C4-2B (cell line): ENCODE results near the gene IRX4.

Experiments
- CTCF ChIP-seq: fragments of 450-650 bp; conservative IDR thresholded peaks from 2 replicates; pipeline ENCODE4 v1.5.1; 2017; ENCODE audit warnings: mild to moderate bottlenecking
- ZFX ChIP-seq: fragments of 450-650 bp; IDR thresholded peaks from 2 replicates; pipeline ENCODE4 v1.6.1; 2017

GRCh38 chr5:1897816-1898450 lies 15.2 kb upstream of the IRX4 start:
- TF ChIP-seq CTCF, result no peak
- no peak for TF ChIP-seq ZFX
